Prostate gland (tissue), 2 donors: Measurements from ENCODE around the gene ROBO1. TPM values are rescaled to one million over a fixed set of nuclear protein-coding genes. Genes with fewer than 3 reads are reported as not detected.

Experiments
- DNase-seq: peaks from one replicate; pipeline ENCODE4 v3.0.0-alpha.2; 2019; ENCODE audit warnings: low spot score
- H3K27ac ChIP-seq, 2 donors: fragments of 200-600 bp; sonication (generic); 2 replicates each; pipeline ENCODE4 v1.5.1; 2017 to 2019
- H3K27me3 ChIP-seq: fragments of 200-600 bp; sonication (generic); replicated peaks from 2 replicates; pipeline ENCODE4 v1.5.1; 2019; ENCODE audit not compliant: insufficient read depth
- H3K36me3 ChIP-seq, 2 donors: fragments of 200-600 bp; sonication (generic); 1 replicate in 1 of 2; 2 replicates in 1 of 2; pipeline versions ENCODE4 v1.5.1 to v1.8.1; 2017 to 2019
- H3K4me1 ChIP-seq: fragments of 200-600 bp; sonication (generic); replicated peaks from 2 replicates; pipeline ENCODE4 v1.5.1; 2019
- H3K4me3 ChIP-seq, 2 donors: fragments of 200-600 bp; sonication (generic); 2 replicates each; pipeline ENCODE4 v1.5.1; 2017 to 2019
- H3K9me3 ChIP-seq: fragments of 200-600 bp; sonication (generic); 2 replicates; pipeline ENCODE4 v1.5.1; 2017
- POLR2A ChIP-seq: fragments of 450-650 bp; IDR thresholded peaks from one replicate; pipeline ENCODE4 v1.6.1; 2016; ENCODE audit warnings: antibody characterized with exemption, mild to moderate bottlenecking
- POLR2AphosphoS5 ChIP-seq: sonication (generic); formaldehyde crosslinking; IDR thresholded peaks from one replicate; pipeline ENCODE4 v1.6.1; 2017; ENCODE audit warnings: antibody characterized with exemption
- WGBS: methylation state at CpG from one replicate; pipeline ENCODE4 v1.1.5; 2018; 5-methylcytosine and 5-hydroxymethylcytosine counted together
- intact Hi-C: fragments of 100-400 bp; cut with DNase I; formaldehyde crosslinking; loops from one replicate; pipeline ENCODE4 v1.14.2; 2022
- total RNA-seq, 2 donors: library from RNA; depleted of rRNA; stranded (reverse); fragments of >200 nt; gene quantifications; one replicate each; pipeline ENCODE4 v1.1.0, GENCODE V29; 2016
- TF ChIP-seq, protein P1 (sequence below), 4 experiments: fragments of 200-600 bp in 2 of 4; fragments of 450-650 bp in 2 of 4; sonication (generic) in 2 of 4; IDR thresholded peaks; 1 replicate in 3 of 4; 2 replicates in 1 of 4; pipeline ENCODE4 v1.5.1; 2016 to 2019; ENCODE audit warnings: antibody characterized with exemption in 4 of 4, mild to moderate bottlenecking in 2 of 4, moderate library complexity in 2 of 4

Gene ROBO1
- total RNA-seq, 2 donors from 2014 or later: 37.6 to 50.8 TPM

DNA sequence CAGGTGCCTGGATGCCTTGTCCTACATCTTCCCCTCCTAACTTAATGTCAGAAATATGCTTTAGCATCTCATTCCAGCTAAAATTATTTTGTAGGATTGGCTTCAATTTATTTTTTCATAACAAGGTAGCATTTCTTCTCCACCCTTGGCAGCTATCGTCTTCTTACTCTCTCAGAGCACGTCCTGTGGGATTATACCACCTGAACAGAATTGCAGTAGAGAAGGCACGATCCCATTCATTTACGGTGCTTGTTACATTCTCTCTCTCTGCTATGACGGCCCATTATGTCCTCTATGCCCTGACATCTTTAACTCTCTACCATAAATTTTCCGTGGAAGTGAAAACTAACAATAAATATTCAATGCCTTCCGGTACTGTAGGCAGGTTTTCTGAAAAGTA is 103.3 kb downstream of the ROBO1 start:
- no peak overlapping the region for H3K4me3 ChIP-seq
- H3K27me3 ChIP-seq: no peaks in the 10 kb centered on the region
- no peak for DNase-seq
- H3K27ac ChIP-seq: no peak overlapping the region
- H3K9me3 ChIP-seq: no peaks in the 10 kb centered on the region
- 91% methylated on average over 7 of the region's 7 CpGs for WGBS
- H3K36me3 ChIP-seq: no peaks in the 10 kb centered on the region
- TF ChIP-seq, protein P1, sequence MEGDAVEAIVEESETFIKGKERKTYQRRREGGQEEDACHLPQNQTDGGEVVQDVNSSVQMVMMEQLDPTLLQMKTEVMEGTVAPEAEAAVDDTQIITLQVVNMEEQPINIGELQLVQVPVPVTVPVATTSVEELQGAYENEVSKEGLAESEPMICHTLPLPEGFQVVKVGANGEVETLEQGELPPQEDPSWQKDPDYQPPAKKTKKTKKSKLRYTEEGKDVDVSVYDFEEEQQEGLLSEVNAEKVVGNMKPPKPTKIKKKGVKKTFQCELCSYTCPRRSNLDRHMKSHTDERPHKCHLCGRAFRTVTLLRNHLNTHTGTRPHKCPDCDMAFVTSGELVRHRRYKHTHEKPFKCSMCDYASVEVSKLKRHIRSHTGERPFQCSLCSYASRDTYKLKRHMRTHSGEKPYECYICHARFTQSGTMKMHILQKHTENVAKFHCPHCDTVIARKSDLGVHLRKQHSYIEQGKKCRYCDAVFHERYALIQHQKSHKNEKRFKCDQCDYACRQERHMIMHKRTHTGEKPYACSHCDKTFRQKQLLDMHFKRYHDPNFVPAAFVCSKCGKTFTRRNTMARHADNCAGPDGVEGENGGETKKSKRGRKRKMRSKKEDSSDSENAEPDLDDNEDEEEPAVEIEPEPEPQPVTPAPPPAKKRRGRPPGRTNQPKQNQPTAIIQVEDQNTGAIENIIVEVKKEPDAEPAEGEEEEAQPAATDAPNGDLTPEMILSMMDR (IDR thresholded peaks at IDR 0.05): no peak
- TF ChIP-seq POLR2AphosphoS5 (no peak), POLR2A (no peak)
- no peaks in the 10 kb centered on the region for H3K4me1 ChIP-seq
- intact Hi-C loops: no loop called here

DNA sequence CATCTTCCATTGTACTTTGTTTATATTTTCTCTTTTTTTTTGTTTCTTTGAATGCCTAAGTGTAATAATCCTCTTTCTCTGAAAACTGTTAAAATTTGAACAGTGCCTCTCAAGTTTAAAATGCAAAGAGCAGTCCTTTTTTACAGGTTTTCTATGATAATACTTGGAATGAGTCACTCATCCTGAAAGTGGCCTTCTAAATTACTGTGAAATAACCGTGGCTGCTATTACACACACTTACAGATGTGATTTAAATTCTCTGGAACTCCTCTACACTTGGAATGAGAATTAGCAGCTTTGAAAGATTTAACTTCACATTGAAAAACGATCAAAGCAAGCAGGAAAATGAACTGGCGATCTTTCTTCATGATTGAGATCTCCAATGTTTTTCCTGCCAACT is 105.9 kb downstream of the ROBO1 start:
- no peaks in the 10 kb centered on the region for H3K27me3 ChIP-seq
- no peaks in the 10 kb centered on the region for H3K36me3 ChIP-seq
- no peaks in the 10 kb centered on the region for H3K9me3 ChIP-seq
- intact Hi-C loops: no loop called here
- H3K27ac ChIP-seq: no peak overlapping the region
- H3K4me1 ChIP-seq: no peaks in the 10 kb centered on the region
- WGBS: 18% methylated on average over 3 of the region's 3 CpGs
- no peak for DNase-seq
- H3K4me3 ChIP-seq: no peak overlapping the region
- TF ChIP-seq POLR2AphosphoS5 (no peak), POLR2A (no peak)
- TF ChIP-seq, protein P1 (IDR thresholded peaks at IDR 0.05): no peak

DNA sequence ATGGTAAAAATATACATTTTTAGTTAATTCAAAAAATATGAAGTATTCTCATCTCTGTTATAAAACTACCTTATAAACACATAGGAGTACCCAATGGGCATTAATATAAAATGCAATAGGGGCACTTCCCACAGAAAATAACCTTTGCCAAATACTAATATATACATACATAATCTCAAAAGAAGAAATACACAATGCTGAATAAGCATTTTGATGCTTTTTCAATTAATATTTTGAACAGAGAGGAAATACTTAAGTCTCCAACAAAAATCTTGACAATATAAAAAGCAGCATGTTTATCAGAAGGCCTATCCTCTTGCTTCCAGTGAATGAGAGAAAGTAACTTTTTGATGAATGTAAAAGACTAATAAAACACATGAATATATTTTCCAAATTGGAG is 110.7 kb downstream of the ROBO1 start:
- Histone ChIP-seq H3K4me1 (no peaks in the 10 kb centered on the region), H3K9me3 (no peaks in the 10 kb centered on the region), H3K27me3 (no peaks in the 10 kb centered on the region), H3K4me3 (no peak overlapping the region), H3K36me3 (no peaks in the 10 kb centered on the region), H3K27ac (no peak overlapping the region)
- no peak for DNase-seq
- intact Hi-C loops: no loop called here
- no peak for TF ChIP-seq POLR2AphosphoS5
- TF ChIP-seq, protein P1 (IDR thresholded peaks at IDR 0.05): no peak
- TF ChIP-seq POLR2A: no peak

DNA sequence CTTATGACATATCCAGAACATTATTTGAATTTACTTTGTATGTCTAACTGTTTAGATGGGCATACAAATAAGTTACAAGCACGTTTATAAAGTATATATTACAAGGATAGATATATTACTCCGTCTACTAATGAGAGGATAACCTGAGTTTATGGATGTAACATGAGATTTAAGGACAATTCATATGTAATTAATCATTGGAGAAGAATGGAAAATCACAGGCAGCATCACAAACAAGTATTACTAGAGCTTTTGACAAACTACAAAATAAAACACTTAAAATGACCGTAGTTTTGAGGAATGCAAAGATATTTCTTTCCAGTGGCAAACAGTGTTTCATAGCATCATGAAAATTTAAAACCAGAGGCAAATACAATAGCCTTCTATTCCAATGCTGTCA is 113.8 kb downstream of the ROBO1 start:
- H3K27ac ChIP-seq: no peak overlapping the region
- no peaks in the 10 kb centered on the region for H3K36me3 ChIP-seq
- no peaks in the 10 kb centered on the region for H3K4me1 ChIP-seq
- H3K4me3 ChIP-seq: no peak overlapping the region
- WGBS: 37% methylated on average over 3 of the region's 3 CpGs
- no peaks in the 10 kb centered on the region for H3K9me3 ChIP-seq
- TF ChIP-seq POLR2AphosphoS5: no peak
- TF ChIP-seq POLR2A: no peak
- TF ChIP-seq, protein P1 (IDR thresholded peaks at IDR 0.05): no peak
- H3K27me3 ChIP-seq: no peaks in the 10 kb centered on the region
- intact Hi-C loops: no loop called here
- no peak for DNase-seq

DNA sequence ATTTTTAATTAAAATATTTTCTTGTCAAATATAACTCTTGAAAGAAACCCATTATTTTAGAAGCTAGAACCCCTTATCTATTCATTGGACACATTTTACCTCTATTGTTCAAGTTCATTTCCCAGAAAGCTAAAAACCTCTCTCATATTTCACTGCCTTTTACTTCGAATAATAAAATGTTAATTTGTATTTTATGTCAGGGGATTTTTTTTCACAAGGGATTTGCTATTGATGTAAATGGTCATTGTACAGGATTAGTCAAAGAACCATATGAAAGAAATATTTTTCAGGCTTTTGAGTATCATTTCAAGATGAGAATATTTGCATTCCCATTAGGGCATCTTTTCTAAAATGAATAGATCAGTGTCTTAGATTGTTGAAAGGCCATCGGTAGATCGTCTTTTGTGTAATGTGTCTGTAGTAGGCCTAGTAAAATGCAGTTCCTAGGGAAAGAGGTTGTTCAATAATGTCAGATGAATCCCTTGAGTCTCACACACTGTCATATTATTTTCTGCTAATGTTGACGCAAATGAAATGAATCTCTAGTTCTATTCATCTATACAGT is 114.5 kb downstream of the ROBO1 start:
- TF ChIP-seq, protein P1 (IDR thresholded peaks at IDR 0.05): no peak
- TF ChIP-seq POLR2AphosphoS5 (no peak), POLR2A (no peak)
- 72% methylated on average over 4 of the region's 4 CpGs for WGBS
- H3K36me3 ChIP-seq: no peaks in the 10 kb centered on the region
- no peaks in the 10 kb centered on the region for H3K9me3 ChIP-seq
- intact Hi-C loops: no loop called here
- H3K27ac ChIP-seq: no peak overlapping the region
- no peaks in the 10 kb centered on the region for H3K4me1 ChIP-seq
- DNase-seq: no peak
- H3K4me3 ChIP-seq: no peak overlapping the region
- no peaks in the 10 kb centered on the region for H3K27me3 ChIP-seq
